GM10248 (cell line): Measurements from ENCODE around the gene SMIM7.

ENCODE experiments used
- CTCF ChIA-PET: fragments of 300-600 bp; sonication (Branson Sonifier 250); formaldehyde crosslinking; extraction: SDS; loops from one replicate; lab custom pipeline; 2021; ENCODE audit warnings: antibody characterized with exemption; lab: Yijun Ruan, JAX
- POLR2A ChIA-PET: fragments of 350-650 bp; sonication (Branson Sonifier 250); formaldehyde crosslinking; extraction: SDS; loops from one replicate; lab custom pipeline; 2020; ENCODE audit warnings: antibody characterized with exemption; lab: Yijun Ruan, JAX
- DNase-seq: peaks from one replicate; pipeline ENCODE4 v3.0.0; 2012; ENCODE audit errors: extremely low spot score
- CTCF ChIP-seq: IDR thresholded peaks from 2 replicates; pipeline ENCODE4 v1.5.1; 2012; ENCODE audit warnings: mild to moderate bottlenecking, low read depth; ENCODE audit errors: extremely low read depth, missing control alignments, control extremely low read depth

Gene SMIM7

GRCh38 chr19:16637535-16637934, 22.4 kb downstream of the SMIM7 start:
- TF ChIP-seq CTCF: no peak
- POLR2A ChIA-PET: no interaction called here
- no peak for DNase-seq
- CTCF ChIA-PET: interaction anchor here (1.7 kb wide), 1 partner anchor 19 kb away, joined by 4 read pairs; no protein-coding TSS in a partner anchor

- no peak for DNase-seq
- TF ChIP-seq CTCF: no peak
- ChIA-PET CTCF (no interaction called here), POLR2A (interaction anchor here (0.7 kb wide), 1 partner anchor 14 kb away, joined by 6 read pairs; no protein-coding TSS in a partner anchor)
These were observed 28.5 kb downstream of the SMIM7 start for GRCh38 chr19:16631465-16631864.

GRCh38 chr19:16628984-16629691, 30.8 kb downstream of the SMIM7 start:
- ChIA-PET CTCF (interaction anchor here (1.0 to 2.3 kb wide), 2 partner anchors 11 to 41 kb away, joined by 4 to 8 read pairs; no protein-coding TSS in a partner anchor), POLR2A (interaction anchor here (0.8 to 2.8 kb wide), 5 partner anchors 8 to 47 kb away, joined by 3 to 14 read pairs (median 5); partner anchors contain the start of genes SMIM7 and TMEM38A)
- no peak for TF ChIP-seq CTCF
- no peak for DNase-seq

- ChIA-PET CTCF (interaction anchor here (0.7 to 2.3 kb wide), 5 partner anchors 10 to 187 kb away, joined by 3 to 8 read pairs (median 4); no protein-coding TSS in a partner anchor), POLR2A (interaction anchor here (0.6 to 2.8 kb wide), 8 partner anchors 8 to 44 kb away, joined by 3 to 14 read pairs (median 6); partner anchors contain the start of genes SMIM7 and TMEM38A)
- TF ChIP-seq CTCF: peak; percentile 26
- peak; percentile 99 for DNase-seq
These were observed 31.6 kb downstream of the SMIM7 start, which contains the start of gene MED26 for GRCh38 chr19:16628183-16628983. Gene MED26 (minus strand): TSS chr19:16628204. CDS start chr19:16627943, 261 bp downstream.

DNA sequence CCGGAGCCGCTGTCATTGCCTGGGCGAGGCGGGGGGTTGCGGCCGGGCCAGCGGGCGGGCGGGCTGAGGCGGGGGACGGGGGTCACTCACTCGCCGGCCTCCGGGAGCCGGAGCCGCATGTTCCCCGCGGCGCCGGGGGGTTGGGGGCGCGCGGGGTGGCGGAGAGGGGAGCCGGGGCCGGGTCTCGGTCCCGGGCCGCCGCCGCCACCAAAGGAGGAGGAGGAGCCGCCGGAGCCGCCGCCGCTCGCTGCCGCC, 32.1 kb downstream of the SMIM7 start:
- no peak for TF ChIP-seq CTCF
- ChIA-PET CTCF (interaction anchor here (0.7 to 2.3 kb wide), 5 partner anchors 10 to 186 kb away, joined by 3 to 8 read pairs (median 4); no protein-coding TSS in a partner anchor), POLR2A (interaction anchor here (0.6 to 2.8 kb wide), 5 partner anchors 10 to 40 kb away, joined by 3 to 14 read pairs (median 6); partner anchors contain the start of genes SMIM7 and TMEM38A)
- DNase-seq: no peak

GRCh38 chr19:16627193-16627927, 32.6 kb downstream of the SMIM7 start:
- no peak for TF ChIP-seq CTCF
- ChIA-PET POLR2A (interaction anchor here (0.9 to 2.8 kb wide), 5 partner anchors 9 to 40 kb away, joined by 3 to 14 read pairs (median 6); partner anchors contain the start of genes SMIM7 and TMEM38A), CTCF (interaction anchor here (0.7 to 2.3 kb wide), 7 partner anchors 9 to 186 kb away, joined by 3 to 8 read pairs (median 4); no protein-coding TSS in a partner anchor)
- no peak for DNase-seq
